OCI-LY7 (cell line): Measurements from ENCODE around the gene CTSO. TPM values are rescaled to one million over a fixed set of nuclear protein-coding genes. Genes with fewer than 3 reads are reported as not detected.
A peak's percentile ranks its signal among the peaks of the same experiment; 100 is the strongest.

ENCODE experiments used
- BruUV-seq: library from RNA; stranded (reverse); fragments of 400-500 nt; replicated peaks from 2 replicates; lab custom pipeline; 2021; lab: Mats Ljungman, UMichigan
- CTCF ChIA-PET: fragments of 300-600 bp; sonication (Branson Sonifier 250); formaldehyde crosslinking; loops from one replicate; lab custom pipeline; 2022; ENCODE audit warnings: antibody characterized with exemption; ENCODE audit not compliant: unreplicated experiment; lab: Charles Lee
- POLR2A ChIA-PET: fragments of 300-600 bp; sonication (Branson Sonifier 250); formaldehyde crosslinking; loops from one replicate; lab custom pipeline; 2022; ENCODE audit warnings: antibody characterized with exemption; lab: Charles Lee
- DNase-seq: peaks from one replicate; pipeline ENCODE4 v3.0.0-alpha.2; 2015; ENCODE audit warnings: low spot score
- H2AFZ ChIP-seq: fragments of 200-600 bp; sonication (generic), shearing (Covaris generic); 2 replicates; pipeline ENCODE4 v1.6.1; 2014; ENCODE audit warnings: mild to moderate bottlenecking, antibody characterized with exemption, low read length, moderate library complexity
- H3K27ac ChIP-seq: fragments of 200-600 bp; sonication (generic); 2 replicates; pipeline ENCODE4 v1.5.1; 2014; ENCODE audit warnings: mixed run types, low read depth, mild to moderate bottlenecking, moderate library complexity, low read length, inconsistent platforms; ENCODE audit not compliant: poor library complexity, severe bottlenecking
- H3K36me3 ChIP-seq: fragments of 200-600 bp; sonication (generic); 2 replicates; pipeline ENCODE4 v1.6.1; 2014; ENCODE audit warnings: mild to moderate bottlenecking, antibody characterized with exemption, low read length, moderate library complexity, mixed read lengths; ENCODE audit not compliant: insufficient read depth
- H3K4me1 ChIP-seq: fragments of 200-600 bp; sonication (generic); 2 replicates; pipeline ENCODE4 v1.5.1; 2014; ENCODE audit warnings: mild to moderate bottlenecking, low read length; ENCODE audit not compliant: insufficient read depth, poor library complexity, severe bottlenecking
- H3K4me2 ChIP-seq: fragments of 200-600 bp; sonication (generic); 2 replicates; pipeline ENCODE4 v1.6.1; 2014; ENCODE audit warnings: mild to moderate bottlenecking, low read length
- H3K4me3 ChIP-seq: fragments of 200-600 bp; sonication (generic); 2 replicates; pipeline ENCODE4 v1.5.1; 2014; ENCODE audit warnings: mild to moderate bottlenecking, low read depth, low read length; ENCODE audit not compliant: poor library complexity, severe bottlenecking
- H3K79me2 ChIP-seq: fragments of 200-600 bp; sonication (generic); 2 replicates; pipeline ENCODE4 v1.6.1; 2016; ENCODE audit warnings: low read depth, mild to moderate bottlenecking, low read length, moderate library complexity, mixed read lengths; ENCODE audit not compliant: insufficient read depth
- H3K9me2 ChIP-seq: fragments of 200-600 bp; sonication (generic); 2 replicates; pipeline ENCODE4 v1.6.1; 2016; ENCODE audit warnings: mild to moderate bottlenecking, low read length, mixed read lengths; ENCODE audit not compliant: insufficient read depth
- H3K9me3 ChIP-seq: fragments of 200-600 bp; sonication (generic); 2 replicates; pipeline ENCODE4 v1.6.1; 2014; ENCODE audit warnings: mild to moderate bottlenecking, mixed run types, low read length, mixed read lengths
- H4K20me1 ChIP-seq: fragments of 200-600 bp; sonication (generic); 2 replicates; pipeline ENCODE4 v1.6.1; 2014; ENCODE audit warnings: mild to moderate bottlenecking, antibody characterized with exemption, low read length, moderate library complexity, mixed read lengths; ENCODE audit not compliant: insufficient read depth
- CTCF ChIP-seq: fragments of 200-600 bp; sonication (generic); conservative IDR thresholded peaks from 2 replicates; pipeline ENCODE4 v1.5.1; 2014; ENCODE audit warnings: mild to moderate bottlenecking, antibody characterized with exemption, low read length, moderate library complexity, mixed read lengths
- EZH2phosphoT487 ChIP-seq: fragments of 200-600 bp; sonication (generic); IDR thresholded peaks from 2 replicates; pipeline ENCODE4 v1.6.1; 2018; ENCODE audit warnings: low read depth, borderline replicate concordance, mild to moderate bottlenecking, mixed run types, antibody characterized with exemption, low read length, moderate library complexity, mixed read lengths
- intact Hi-C: fragments of 100-400 bp; cut with micrococcal nuclease; formaldehyde crosslinking; loops from one replicate; pipeline ENCODE4 v1.10.0; 2022; ENCODE audit not compliant: unreplicated experiment
- total RNA-seq, 2 experiments: library from RNA; depleted of rRNA in 1 of 2; stranded (reverse); fragments of >200 nt in 1 of 2; shearing (Covaris generic) in 1 of 2; gene quantifications; 2 replicates each; pipeline ENCODE4 v1.2.3, GENCODE V29; 2014 to 2022

CTSO gene
- total RNA-seq, 2 experiments from 2014 or later = 0.92 to 1.8 TPM

GRCh38 chr4:155999725-156000124 is 46.1 kb upstream of the CTSO start:
- Histone ChIP-seq H3K36me3 (no peaks in the 10 kb centered on the region), H3K9me2 (no peaks in the 10 kb centered on the region), H4K20me1 (no peaks in the 10 kb centered on the region), H3K4me1 (no peaks in the 10 kb centered on the region), H3K4me2 (no peak overlapping the region), H2AFZ (no peak overlapping the region), H3K4me3 (no peak overlapping the region), H3K27ac (no peak overlapping the region), H3K9me3 (no peaks in the 10 kb centered on the region), H3K79me2 (no peaks in the 10 kb centered on the region)
- intact Hi-C loops = no loop called here
- ChIA-PET CTCF (no interaction called here), POLR2A (no interaction called here)
- no peak for DNase-seq
- BruUV-seq = no TSS peak
- no peak for TF ChIP-seq EZH2phosphoT487
- TF ChIP-seq CTCF = 0 out of 2 replicates have a peak, but pooled peaks have one; percentile 16

- Histone ChIP-seq H3K4me1 (no peaks in the 10 kb centered on the region), H3K9me2 (no peaks in the 10 kb centered on the region), H3K79me2 (no peaks in the 10 kb centered on the region), H3K9me3 (no peaks in the 10 kb centered on the region), H3K4me3 (no peak overlapping the region), H4K20me1 (no peaks in the 10 kb centered on the region), H3K27ac (no peak overlapping the region), H2AFZ (no peak overlapping the region), H3K4me2 (no peak overlapping the region), H3K36me3 (no peaks in the 10 kb centered on the region)
- BruUV-seq = no TSS peak
- intact Hi-C loops = no loop called here
- no peak for DNase-seq
- CTCF ChIA-PET = no interaction called here
- POLR2A ChIA-PET = no interaction called here
- TF ChIP-seq CTCF (no peak), EZH2phosphoT487 (no peak)
Observed at GRCh38 chr4:155995069-155995468, 41.4 kb upstream of the CTSO start.

GRCh38 chr4:155984106-155984797 is 30.6 kb upstream of the CTSO start:
- no peak overlapping the region for H3K4me3 ChIP-seq
- H3K9me3 ChIP-seq = no peaks in the 10 kb centered on the region
- H3K9me2 ChIP-seq = no peaks in the 10 kb centered on the region
- ChIA-PET CTCF (no interaction called here), POLR2A (interaction anchor here (0.6 kb wide), 1 partner anchor 1318 kb away, joined by 3 read pairs; no protein-coding TSS in a partner anchor)
- no peaks in the 10 kb centered on the region for H3K79me2 ChIP-seq
- H2AFZ ChIP-seq = no peak overlapping the region
- no peak overlapping the region for H3K4me2 ChIP-seq
- H4K20me1 ChIP-seq = no peaks in the 10 kb centered on the region
- no peaks in the 10 kb centered on the region for H3K36me3 ChIP-seq
- intact Hi-C loops = no loop called here
- DNase-seq = no peak
- BruUV-seq = no TSS peak
- no peak for TF ChIP-seq EZH2phosphoT487
- no peak for TF ChIP-seq CTCF
- H3K4me1 ChIP-seq = no peaks in the 10 kb centered on the region
- H3K27ac ChIP-seq = no peak overlapping the region
